GM21515 (cell line): ENCODE data around the gene BICDL2.
A peak's percentile ranks its signal among the peaks of the same experiment; 100 is the strongest.
"Not testable (repeated sequence)": the region's sequence is repeated elsewhere in the genome, so short reads cannot be mapped to it uniquely, and the experiment has no call there.

ENCODE experiments used
- ATAC-seq: cut with Tn5 transposase; IDR thresholded peaks from one replicate; pipeline ENCODE4 v1.9.1; 2021; ENCODE audit not compliant: unreplicated experiment

BICDL2 gene, protein sequence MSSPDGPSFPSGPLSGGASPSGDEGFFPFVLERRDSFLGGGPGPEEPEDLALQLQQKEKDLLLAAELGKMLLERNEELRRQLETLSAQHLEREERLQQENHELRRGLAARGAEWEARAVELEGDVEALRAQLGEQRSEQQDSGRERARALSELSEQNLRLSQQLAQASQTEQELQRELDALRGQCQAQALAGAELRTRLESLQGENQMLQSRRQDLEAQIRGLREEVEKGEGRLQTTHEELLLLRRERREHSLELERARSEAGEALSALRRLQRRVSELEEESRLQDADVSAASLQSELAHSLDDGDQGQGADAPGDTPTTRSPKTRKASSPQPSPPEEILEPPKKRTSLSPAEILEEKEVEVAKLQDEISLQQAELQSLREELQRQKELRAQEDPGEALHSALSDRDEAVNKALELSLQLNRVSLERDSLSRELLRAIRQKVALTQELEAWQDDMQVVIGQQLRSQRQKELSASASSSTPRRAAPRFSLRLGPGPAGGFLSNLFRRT

DNA sequence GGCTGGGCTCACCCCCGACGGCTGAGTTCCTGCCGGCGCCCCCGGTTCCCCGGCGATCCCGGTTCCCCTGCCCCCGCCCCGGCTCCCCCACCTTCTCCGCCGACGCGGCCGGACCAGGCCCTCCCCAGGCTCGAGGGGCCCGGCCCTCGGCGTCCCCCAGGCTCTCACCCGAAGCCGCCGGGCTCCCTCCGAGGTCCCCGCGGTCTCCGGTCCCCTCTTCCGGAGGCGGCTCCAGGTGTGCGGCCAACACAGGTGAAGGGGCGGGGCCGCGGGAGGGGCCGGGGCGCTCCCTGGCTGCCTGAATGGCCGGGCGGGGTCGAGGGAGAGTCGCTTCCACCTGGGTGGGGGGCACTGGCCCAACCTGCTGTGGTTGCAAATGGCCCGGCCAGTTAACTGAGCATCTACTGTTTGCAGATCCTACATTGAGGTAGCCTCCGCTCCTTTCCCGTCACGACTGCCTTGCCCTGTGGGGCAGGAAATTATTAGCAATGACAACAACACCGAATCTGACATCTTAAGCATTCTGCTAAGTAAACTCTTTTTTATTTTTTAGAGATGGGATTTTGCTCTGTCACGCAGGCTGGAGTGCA is at the start of gene BICDL2:
TSS of gene BICDL2 (minus strand) at position 219 of the 590 bp plus-strand sequence. CDS start 1,448 bp downstream, outside the sequence.
- no peak for ATAC-seq

DNA sequence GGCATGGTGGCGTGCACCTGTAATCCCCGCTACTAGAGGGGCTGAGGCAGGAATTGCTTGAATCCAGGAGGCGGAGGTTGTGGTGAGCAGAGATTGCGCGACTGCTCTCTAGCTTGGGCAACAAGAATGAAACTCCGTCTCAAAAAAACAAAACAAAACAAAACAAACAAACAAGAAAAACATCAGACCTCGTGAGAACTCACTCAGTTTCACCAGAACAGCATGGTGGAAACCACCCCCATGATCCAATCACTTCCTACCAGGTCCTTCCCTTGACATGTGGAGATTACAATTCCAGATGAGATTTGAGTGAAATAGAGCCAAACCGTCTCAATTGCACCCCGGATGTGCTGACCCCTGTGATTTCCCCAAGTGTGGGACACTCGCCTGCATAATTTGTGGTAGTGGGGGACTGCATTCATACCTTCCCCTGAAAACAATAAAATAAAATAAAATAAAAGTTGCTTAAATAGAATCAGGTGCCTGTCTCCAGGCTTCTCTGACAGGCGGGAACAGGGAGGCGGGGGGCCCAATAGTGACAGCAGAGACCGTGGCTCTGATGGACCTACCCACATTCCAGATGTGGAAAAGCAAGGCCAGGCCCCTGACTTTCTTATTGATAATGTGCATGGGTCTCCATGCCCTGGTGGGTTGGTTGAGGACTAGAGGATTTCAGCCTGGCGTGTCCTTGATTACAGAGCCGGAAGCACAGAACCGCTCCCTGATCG is 49.3 kb upstream of the BICDL2 start:
- ATAC-seq, result no peak

DNA sequence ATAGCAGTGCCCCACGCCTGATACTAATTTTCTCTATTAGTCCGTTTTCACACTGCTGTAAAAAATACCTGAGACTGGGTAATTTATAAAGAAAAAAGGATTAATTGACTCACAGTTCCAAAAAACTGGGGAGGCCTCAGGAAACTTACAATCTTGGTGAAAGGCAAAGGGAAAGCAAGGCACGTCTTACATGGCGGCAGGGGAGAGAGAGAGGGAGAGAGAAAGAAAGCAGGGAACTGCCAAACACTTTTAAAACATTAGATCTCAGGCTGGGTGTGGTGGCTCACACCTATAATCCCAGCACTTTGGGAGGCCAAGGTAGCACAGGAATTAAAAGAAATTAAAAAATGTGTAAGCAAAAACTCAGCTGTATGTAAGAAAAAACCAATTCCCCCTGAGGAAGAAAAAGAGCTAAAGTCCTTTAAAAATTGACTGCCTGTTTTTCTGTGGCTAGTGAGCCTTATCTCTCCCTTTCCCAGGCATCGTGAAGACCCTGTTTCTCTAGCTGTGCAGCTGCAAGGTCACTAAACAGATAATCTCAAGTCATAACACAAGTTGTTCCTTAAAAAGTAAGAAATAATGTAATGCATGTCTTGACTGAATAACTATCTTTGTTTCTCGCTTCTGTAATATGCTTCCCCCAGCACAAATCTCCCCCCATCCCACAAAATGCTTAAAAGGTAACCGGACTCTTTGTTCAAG is 48.4 kb upstream of the BICDL2 start:
- no peak for ATAC-seq

DNA sequence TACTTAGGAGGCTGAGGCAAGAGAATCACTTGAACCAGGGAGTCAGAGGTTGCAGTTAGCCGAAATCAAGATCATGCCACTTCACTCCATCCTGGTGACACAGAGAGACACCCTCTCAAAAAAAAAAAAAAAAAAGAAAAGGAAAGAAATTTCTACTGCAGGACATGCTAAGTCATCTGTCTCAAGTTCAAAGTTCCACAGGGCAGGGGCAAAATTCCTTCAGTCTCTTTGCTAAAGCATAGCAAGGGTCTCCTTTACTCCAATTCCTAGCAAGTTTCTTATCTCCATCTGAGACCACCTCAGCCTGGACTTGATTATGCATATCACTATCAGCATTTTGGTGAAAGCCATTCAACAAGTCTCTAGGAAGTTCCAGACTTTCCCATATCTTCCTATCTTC is 47.7 kb upstream of the BICDL2 start:
- ATAC-seq, result no peak

DNA sequence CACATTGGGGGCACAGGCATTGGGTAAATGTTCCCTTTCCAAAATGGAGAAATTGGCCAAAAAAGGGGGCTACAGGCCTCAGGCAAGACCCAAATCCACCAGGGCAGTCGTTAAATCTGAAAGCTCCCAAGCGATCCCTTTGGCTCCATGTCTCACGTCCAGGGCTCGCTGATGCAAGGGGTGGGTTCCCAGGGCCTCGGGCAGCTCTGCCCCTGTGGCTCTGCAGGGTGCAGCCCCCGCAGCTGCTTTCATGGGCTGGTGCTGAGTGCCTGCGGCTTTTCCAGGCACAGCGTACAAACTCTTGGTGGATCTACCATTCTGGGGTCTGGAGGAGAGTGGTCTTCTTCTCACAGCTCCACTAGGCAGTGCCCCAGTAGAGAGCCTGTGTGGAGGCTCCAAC is 46.7 kb upstream of the BICDL2 start:
- not testable (repeated sequence) for ATAC-seq

DNA sequence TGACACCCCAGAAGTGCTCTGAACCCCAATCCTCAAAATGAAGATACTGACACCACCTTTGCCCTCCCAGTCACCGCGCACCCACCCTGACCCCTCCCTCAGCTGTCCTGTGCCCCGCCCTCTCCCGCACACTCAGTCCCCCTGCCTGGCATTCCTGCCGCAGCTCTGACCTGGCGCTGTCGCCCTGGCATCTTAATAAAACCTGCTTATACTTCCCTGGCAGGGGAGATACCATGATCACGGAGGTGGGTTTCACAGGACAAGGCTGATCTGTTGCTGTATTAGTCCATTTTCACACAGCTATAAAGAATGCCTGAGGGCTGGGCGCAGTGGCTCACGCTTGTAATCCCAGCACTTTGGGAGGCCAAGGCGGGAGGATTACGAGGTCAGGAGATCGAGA is 45.2 kb upstream of the BICDL2 start:
- not testable (repeated sequence) for ATAC-seq

DNA sequence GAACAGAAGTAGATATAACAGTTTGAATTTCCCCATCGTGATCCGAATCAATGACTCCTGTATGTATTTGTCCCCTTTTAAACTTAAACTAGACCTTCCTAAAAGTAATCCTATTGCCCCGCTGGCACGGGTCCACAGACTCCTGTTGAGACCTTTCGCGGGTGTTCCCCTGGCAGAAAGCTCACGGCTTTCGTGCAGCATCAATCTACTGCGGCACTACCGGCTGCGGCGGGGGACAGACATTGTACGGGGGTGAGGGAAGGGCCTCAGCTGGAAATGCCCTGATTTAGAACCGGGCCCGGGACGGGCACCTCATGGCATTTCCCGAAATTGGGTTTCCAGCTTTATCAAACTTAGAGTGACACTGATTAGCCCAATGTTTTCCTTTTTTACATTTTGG is 43.3 kb upstream of the BICDL2 start:
- no peak for ATAC-seq

DNA sequence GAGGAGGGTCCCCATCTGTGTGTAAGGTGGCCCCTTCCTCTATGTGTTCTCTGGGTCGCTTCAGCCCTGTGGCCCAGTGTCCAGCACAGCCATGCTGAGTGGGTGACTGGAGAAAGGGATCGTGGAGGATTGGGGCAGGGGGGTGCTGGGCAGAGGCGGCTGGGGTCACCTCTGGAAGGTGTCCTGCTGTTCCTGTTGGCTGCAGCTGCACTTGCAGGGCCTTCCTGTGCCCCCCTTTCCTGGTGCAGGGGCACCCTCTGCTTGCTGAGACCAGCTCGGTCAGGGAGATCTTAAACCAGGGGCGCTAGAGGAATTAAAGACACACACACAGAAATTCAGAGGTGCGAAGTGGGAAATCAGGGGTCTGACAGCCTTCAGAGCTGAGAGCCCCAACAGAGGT is 39.8 kb upstream of the BICDL2 start:
- no peak for ATAC-seq

DNA sequence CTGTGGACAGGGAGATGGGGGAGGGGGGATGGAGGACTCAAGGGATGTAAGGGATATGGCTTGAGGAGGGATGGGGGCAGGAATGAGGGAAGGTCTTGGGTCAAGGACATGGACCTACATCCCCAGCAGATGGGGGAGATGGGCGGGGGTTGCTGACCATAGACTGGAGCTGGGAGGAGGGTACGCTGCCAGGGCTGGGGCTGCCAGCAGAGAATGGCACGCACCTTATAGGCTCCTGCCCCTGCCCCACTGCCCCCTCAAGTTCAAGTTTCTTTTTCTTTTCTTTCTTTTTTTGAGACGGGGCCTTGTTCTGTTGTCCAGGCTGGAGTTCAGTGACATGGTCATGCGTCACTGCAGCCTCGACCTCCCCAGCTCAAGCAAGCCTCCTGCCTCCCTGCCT is 39.2 kb upstream of the BICDL2 start:
- ATAC-seq, result not testable (repeated sequence)

DNA sequence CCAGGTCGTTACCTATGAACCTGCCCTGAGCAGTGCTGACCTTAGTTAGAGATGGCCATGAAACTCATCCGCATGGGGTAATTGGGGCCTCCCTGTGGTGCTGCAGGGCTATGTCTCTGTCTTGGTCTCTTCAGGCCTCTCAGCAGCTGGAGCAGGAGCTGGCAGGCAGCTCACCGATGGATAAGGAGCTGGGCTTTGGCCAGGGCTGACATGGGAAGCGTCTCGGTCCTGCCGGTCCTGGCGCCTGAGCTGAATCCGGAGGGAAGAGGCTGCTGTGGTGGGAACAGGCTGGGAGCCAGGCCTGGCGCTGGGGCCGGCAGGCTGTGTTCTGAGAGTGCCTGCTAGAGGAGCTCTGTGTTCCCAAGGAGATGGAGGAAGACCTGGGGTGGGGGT is 38.8 kb upstream of the BICDL2 start:
- ATAC-seq, result no peak

DNA sequence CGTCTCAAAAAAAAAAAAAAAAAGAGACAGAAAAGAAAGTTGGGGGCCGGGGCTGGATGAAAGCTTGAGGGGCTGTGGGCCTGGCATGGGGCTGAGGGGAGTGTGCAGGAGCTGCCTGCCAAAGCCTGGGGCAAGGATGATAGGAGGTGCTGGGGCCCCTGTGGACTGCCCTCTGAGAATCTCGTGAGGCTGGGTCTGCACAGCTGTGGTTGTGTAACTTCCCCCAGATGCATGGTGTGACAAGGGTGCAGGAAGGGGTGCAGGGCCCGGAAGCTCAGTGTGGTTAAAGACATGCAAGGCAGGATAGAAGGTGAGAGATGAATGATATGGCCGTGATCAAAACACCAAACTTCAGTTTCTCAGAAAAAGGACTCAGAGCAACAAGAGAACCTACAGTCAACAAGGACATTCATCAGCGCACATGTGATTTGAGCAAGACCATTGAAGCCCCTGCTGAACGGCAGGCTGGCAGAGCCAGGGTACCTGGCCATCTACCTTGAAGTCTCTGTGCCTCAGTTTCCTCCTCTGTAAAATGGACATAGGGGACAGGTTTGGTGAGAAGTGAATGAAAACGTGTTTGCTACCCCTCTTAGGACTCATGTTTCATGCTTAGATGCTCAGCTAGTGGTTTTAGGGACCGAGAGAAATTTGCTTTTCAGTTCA is 38.2 kb upstream of the BICDL2 start:
- ATAC-seq, result peak; percentile 61

DNA sequence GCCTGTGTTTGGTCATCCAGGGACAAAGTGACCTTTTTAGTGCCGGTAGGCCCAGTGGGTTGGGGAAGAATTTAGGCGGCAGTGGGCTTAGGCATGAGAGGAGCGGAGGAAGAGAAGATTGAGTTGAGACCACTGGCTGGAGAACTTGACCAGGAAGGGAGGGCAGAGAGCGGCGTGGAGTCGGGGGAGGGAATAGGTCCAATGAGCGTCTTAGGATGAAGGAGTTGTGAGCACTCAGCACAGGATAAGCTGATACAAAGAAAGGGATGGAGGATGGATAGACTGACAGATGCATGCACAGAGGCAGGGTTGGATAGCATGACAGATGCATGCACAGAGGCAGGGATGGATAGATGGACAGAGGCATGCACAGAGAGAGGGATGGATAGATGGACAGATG is 36.7 kb upstream of the BICDL2 start:
- no peak for ATAC-seq

DNA sequence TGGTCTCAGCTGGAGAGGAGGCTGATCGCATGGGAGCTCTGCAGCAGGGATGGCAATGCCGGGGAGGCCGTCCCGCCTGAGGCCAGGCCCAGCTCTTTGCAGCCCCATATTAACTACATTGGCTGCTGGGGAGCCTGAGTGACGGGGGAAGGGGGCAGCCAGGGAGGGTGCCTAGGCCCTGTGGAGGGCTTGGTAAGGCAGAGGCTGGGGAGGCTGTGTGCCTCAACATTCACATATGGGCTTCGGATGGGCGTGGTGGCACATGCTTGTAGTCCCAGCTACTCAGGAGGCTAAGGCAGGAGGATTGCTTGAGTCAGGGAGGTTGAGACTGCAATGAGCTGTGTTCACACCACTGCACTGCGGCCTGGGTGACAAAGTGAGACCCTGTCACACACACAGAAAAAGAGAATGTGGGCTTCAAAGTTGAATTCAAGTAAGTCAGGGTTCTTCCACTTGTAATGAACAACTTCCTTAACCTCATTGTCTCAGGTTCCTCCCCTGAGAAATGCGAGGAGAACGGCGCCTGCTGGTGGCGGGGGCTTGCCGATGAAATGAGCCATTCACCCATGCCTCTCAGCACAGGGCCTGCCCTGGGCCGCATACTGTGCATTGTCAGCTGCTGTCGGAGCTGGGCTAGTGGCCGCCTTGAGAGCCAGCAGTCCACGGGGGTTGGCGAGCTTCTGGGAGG is 36.0 kb upstream of the BICDL2 start:
- not testable (repeated sequence) for ATAC-seq

DNA sequence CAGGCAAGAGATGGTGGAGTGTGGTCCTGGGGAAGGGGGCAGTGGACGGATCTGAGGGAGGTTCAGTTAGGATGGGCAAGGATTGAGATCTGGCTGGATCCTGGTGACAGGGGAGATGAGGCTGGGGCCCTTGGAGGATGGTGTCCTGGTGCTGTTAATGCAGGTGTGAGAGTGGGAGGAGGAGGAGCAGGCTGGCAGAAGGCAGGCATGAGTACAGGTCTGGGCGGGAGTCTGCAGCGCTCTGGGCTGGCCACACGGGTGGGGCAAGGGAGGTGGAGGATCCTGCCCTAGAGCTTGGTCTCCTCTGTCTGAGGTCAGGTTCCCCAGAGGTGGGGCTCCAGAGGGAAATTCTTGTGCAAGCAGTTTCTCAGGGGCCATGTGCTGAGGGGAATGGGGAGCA is 35.4 kb upstream of the BICDL2 start:
- ATAC-seq, result not testable (repeated sequence)

DNA sequence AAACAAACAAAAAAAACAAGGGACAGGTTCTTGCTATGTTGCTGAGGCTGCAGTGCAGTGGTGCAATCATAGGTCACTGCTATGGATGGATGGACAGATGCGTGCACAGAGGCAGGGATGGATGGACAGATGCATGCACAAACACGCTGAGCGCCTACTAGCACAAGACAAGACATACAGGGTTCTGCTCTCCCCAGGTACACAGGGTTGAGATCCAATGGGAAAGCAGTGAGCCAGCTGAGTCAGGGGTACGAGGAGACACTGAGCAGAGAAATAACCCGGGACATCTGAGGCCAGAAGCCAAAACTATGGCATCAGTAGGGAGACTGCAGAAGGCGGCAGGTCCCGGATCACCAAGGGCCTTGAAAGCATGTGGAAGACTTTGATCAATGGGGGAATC is 34.9 kb upstream of the BICDL2 start:
- ATAC-seq, result no peak

DNA sequence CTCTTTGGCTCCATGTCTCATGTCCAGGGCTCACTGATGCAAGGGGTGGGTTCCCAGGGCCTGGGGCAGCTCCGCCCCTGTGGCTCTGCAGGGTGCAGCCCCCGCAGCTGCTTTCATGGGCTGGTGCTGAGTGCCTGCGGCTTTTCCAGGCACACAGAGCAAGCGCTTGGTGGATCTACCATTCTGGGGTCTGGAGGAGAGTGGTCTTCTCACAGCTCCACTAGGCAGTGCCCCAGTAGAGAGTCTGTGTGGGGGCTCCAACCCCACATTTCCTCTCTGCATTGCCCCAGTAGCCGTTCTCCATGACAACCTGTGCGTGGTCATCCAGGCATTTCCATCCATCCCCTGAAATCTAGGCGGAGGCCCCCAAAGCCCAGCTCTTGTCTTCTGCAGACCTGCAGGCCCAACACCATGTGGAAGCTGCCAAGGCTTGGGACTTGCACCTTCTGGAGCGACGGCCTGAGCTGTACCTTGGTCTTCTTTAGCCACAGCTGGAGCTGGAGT is 33.9 kb upstream of the BICDL2 start:
- no peak for ATAC-seq

DNA sequence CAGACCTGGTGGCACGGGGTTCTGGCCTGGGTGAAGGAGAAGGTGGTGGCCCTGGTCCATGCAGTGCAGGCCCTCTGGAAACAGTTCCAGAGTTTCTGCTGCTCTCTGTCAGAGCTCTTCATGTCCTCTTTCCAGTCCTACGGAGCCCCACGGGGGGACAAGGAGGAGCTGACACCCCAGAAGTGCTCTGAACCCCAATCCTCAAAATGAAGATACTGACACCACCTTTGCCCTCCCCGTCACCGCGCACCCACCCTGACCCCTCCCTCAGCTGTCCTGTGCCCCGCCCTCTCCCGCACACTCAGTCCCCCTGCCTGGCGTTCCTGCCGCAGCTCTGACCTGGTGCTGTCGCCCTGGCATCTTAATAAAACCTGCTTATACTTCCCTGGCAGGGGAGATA is 32.4 kb upstream of the BICDL2 start:
- not testable (repeated sequence) for ATAC-seq

DNA sequence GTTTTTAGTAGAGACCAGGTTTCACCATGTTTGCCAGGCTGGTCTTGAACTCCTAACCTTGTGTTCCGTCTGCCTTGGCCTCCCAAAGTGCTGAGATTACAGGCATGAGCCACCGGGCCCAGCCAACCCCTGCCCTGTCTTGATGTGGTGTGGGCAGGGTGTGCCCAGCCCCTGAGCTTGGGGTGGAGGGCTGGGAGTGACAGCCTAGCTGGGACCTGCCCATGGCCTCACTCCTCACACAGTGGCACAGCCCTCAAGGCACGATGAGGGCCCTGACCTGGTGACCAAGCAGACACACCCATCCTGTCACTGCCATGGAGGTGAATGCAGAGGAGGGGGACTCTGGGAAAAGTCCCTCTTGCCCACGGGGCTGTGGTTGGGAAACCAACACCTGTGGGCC is 31.7 kb upstream of the BICDL2 start:
- ATAC-seq, result no peak

DNA sequence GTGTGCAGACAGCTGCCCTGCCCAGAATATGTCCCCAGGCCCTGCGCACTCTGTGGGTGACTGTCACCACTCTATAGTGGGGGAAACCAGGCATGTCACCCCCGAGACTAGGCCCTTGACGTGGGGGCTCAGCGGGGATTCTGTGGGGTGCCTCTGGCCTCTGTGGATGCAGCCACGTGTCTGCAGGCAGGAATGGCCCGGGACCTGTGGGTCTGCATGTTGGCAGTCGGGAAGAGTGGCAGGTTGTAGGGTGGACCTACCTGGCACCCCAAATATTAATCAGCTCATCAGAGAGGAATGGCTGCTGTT is 29.6 kb upstream of the BICDL2 start:
- ATAC-seq, result no peak
